ENCODE measurements around the gene BBS12.

The BBS12 gene

GRCh38 chr4:122691988-122692387 lies 40.5 kb upstream of the BBS12 start:
- no peak overlapping the region for H3K4me3 ChIP-seq (ENCODE audit: low read depth, low read length)
- H3K36me3 ChIP-seq (replicated peaks) = no peaks in the 10 kb centered on the region
- H3K27ac ChIP-seq = no peak overlapping the region
- in situ Hi-C loops (cut with HindIII; ENCODE audit: low pct_ligation_motif_present, low sequenced_read_pairs) = no loop called here
- TF ChIP-seq CTCF (IDR thresholded peaks at IDR 0.05; ENCODE audit: low read depth, low read length, missing control alignments) = no peak
- DNase-seq = no peak
- H3K27me3 ChIP-seq (replicated peaks) = no peaks in the 10 kb centered on the region

- Histone ChIP-seq H3K4me3 (ENCODE audit: low read depth, low read length) (no peak overlapping the region), H3K27me3 (replicated peaks) (no peaks in the 10 kb centered on the region), H3K36me3 (replicated peaks) (no peaks in the 10 kb centered on the region), H3K27ac (no peak overlapping the region)
- DNase-seq = no peak
- no peak for TF ChIP-seq CTCF (IDR thresholded peaks at IDR 0.05; ENCODE audit: low read depth, low read length, missing control alignments)
- in situ Hi-C loops (cut with HindIII; ENCODE audit: low pct_ligation_motif_present, low sequenced_read_pairs) = no loop called here
These were observed 39.6 kb upstream of the BBS12 start for GRCh38 chr4:122692641-122693520.

GRCh38 chr4:122695226-122695625 lies 37.3 kb upstream of the BBS12 start:
- TF ChIP-seq CTCF (IDR thresholded peaks at IDR 0.05; ENCODE audit: low read depth, low read length, missing control alignments) = no peak
- Histone ChIP-seq H3K27me3 (replicated peaks) (no peaks in the 10 kb centered on the region), H3K27ac (no peak overlapping the region), H3K36me3 (replicated peaks) (no peaks in the 10 kb centered on the region), H3K4me3 (ENCODE audit: low read depth, low read length) (no peak overlapping the region)
- no peak for DNase-seq
- in situ Hi-C loops (cut with HindIII; ENCODE audit: low pct_ligation_motif_present, low sequenced_read_pairs) = no loop called here

- no peaks in the 10 kb centered on the region for H3K27me3 ChIP-seq (replicated peaks)
- DNase-seq = peak; percentile 70
- H3K4me3 ChIP-seq (ENCODE audit: low read depth, low read length) = no peak overlapping the region
- no peaks in the 10 kb centered on the region for H3K36me3 ChIP-seq (replicated peaks)
- in situ Hi-C loops (cut with HindIII; ENCODE audit: low pct_ligation_motif_present, low sequenced_read_pairs) = no loop called here
- H3K27ac ChIP-seq = no peak overlapping the region
- no peak for TF ChIP-seq CTCF (IDR thresholded peaks at IDR 0.05; ENCODE audit: low read depth, low read length, missing control alignments)
These were observed 32.3 kb upstream of the BBS12 start for GRCh38 chr4:122700178-122700725.

- no peaks in the 10 kb centered on the region for H3K27me3 ChIP-seq (replicated peaks)
- H3K4me3 ChIP-seq (ENCODE audit: low read depth, low read length) = no peak overlapping the region
- DNase-seq = no peak
- no peak overlapping the region for H3K27ac ChIP-seq
- no peak for TF ChIP-seq CTCF (IDR thresholded peaks at IDR 0.05; ENCODE audit: low read depth, low read length, missing control alignments)
- in situ Hi-C loops (cut with HindIII; ENCODE audit: low pct_ligation_motif_present, low sequenced_read_pairs) = no loop called here
- no peaks in the 10 kb centered on the region for H3K36me3 ChIP-seq (replicated peaks)
These were observed 31.4 kb upstream of the BBS12 start for GRCh38 chr4:122701061-122701460.

All from brain microvascular endothelial cell (primary cell).